NCI-H1930 (cell line): Measurements from ENCODE around the gene PTPN13.
"Not testable (repeated sequence)": the region's sequence is repeated elsewhere in the genome, so short reads cannot be mapped to it uniquely, and the experiment has no call there.

Source experiments
- DNase-seq, 2 experiments: peaks; one replicate each; lab custom pipeline; 2025; lab: John Stamatoyannopoulos, UW

The PTPN13 gene

GRCh38 chr4:86641516-86642090 lies 47.5 kb downstream of the PTPN13 start:
- DNase-seq: no peak

GRCh38 chr4:86644892-86645291 lies 50.8 kb downstream of the PTPN13 start:
- no peak for DNase-seq

GRCh38 chr4:86652332-86652932 lies 58.3 kb downstream of the PTPN13 start:
- DNase-seq: no peak

GRCh38 chr4:86653237-86653865 lies 59.2 kb downstream of the PTPN13 start:
- no peak for DNase-seq

GRCh38 chr4:86656781-86657180 lies 62.7 kb downstream of the PTPN13 start:
- DNase-seq: not testable (repeated sequence)

GRCh38 chr4:86657382-86657781 lies 63.3 kb downstream of the PTPN13 start:
- DNase-seq: no peak

- DNase-seq: no peak
Measured at GRCh38 chr4:86657910-86658309, 63.8 kb downstream of the PTPN13 start.

GRCh38 chr4:86660401-86660800 lies 66.3 kb downstream of the PTPN13 start:
- DNase-seq: no peak

GRCh38 chr4:86661006-86661405 lies 66.9 kb downstream of the PTPN13 start:
- DNase-seq: no peak

- no peak for DNase-seq
Measured at GRCh38 chr4:86661418-86661817, 67.3 kb downstream of the PTPN13 start.

GRCh38 chr4:86664959-86665358 lies 70.8 kb downstream of the PTPN13 start:
- no peak for DNase-seq

GRCh38 chr4:86670298-86670697 lies 76.2 kb downstream of the PTPN13 start:
- DNase-seq: no peak

GRCh38 chr4:86670756-86671155 lies 76.6 kb downstream of the PTPN13 start:
- no peak for DNase-seq

GRCh38 chr4:86675548-86675947 lies 81.4 kb downstream of the PTPN13 start:
- no peak for DNase-seq

- DNase-seq: no peak
Measured at GRCh38 chr4:86678796-86679195, 84.7 kb downstream of the PTPN13 start.

GRCh38 chr4:86679441-86679840 lies 85.3 kb downstream of the PTPN13 start:
- DNase-seq: no peak

- no peak for DNase-seq
Measured at GRCh38 chr4:86683167-86683566, 89.1 kb downstream of the PTPN13 start.

GRCh38 chr4:86683983-86684382 lies 89.9 kb downstream of the PTPN13 start:
- DNase-seq: no peak

- DNase-seq: no peak
Measured at GRCh38 chr4:86685401-86685800, 91.3 kb downstream of the PTPN13 start.

GRCh38 chr4:86686741-86687140 lies 92.6 kb downstream of the PTPN13 start:
- DNase-seq: no peak

- no peak for DNase-seq
Measured at GRCh38 chr4:86688026-86688425, 93.9 kb downstream of the PTPN13 start.

GRCh38 chr4:86704601-86705000 lies 110.5 kb downstream of the PTPN13 start:
- DNase-seq: no peak

GRCh38 chr4:86706923-86707597 lies 112.9 kb downstream of the PTPN13 start:
- no peak for DNase-seq
